ENCODE measurements around the gene CTNND2.

The CTNND2 gene

GRCh38 chr5:11809407-11809806 lies 94.8 kb downstream of the CTNND2 start:
- CTCF ChIA-PET: no interaction called here
- no peak overlapping the region for H3K4me3 ChIP-seq (ENCODE audit: low read depth, low read length)
- DNase-seq (ENCODE audit: low read depth, low spot score): no peak
- POLR2A ChIA-PET: no interaction called here
- TF ChIP-seq CTCF (IDR thresholded peaks at IDR 0.05; ENCODE audit: insufficient read depth, low read length, missing control alignments): no peak

- no peak overlapping the region for H3K4me3 ChIP-seq (ENCODE audit: low read depth, low read length)
- ChIA-PET CTCF (no interaction called here), POLR2A (no interaction called here)
- DNase-seq (ENCODE audit: low read depth, low spot score): no peak
- no peak for TF ChIP-seq CTCF (IDR thresholded peaks at IDR 0.05; ENCODE audit: insufficient read depth, low read length, missing control alignments)
Observed at GRCh38 chr5:11803436-11803835, 100.8 kb downstream of the CTNND2 start.

- TF ChIP-seq CTCF (IDR thresholded peaks at IDR 0.05; ENCODE audit: insufficient read depth, low read length, missing control alignments): no peak
- DNase-seq (ENCODE audit: low read depth, low spot score): no peak
- ChIA-PET POLR2A (no interaction called here), CTCF (no interaction called here)
- no peak overlapping the region for H3K4me3 ChIP-seq (ENCODE audit: low read depth, low read length)
Observed at GRCh38 chr5:11801061-11801460, 103.2 kb downstream of the CTNND2 start.

GRCh38 chr5:11797132-11797531 lies 107.1 kb downstream of the CTNND2 start:
- ChIA-PET CTCF (no interaction called here), POLR2A (no interaction called here)
- no peak for TF ChIP-seq CTCF (IDR thresholded peaks at IDR 0.05; ENCODE audit: insufficient read depth, low read length, missing control alignments)
- DNase-seq (ENCODE audit: low read depth, low spot score): no peak
- no peak overlapping the region for H3K4me3 ChIP-seq (ENCODE audit: low read depth, low read length)

- no peak for DNase-seq (ENCODE audit: low read depth, low spot score)
- CTCF ChIA-PET: no interaction called here
- POLR2A ChIA-PET: no interaction called here
- no peak overlapping the region for H3K4me3 ChIP-seq (ENCODE audit: low read depth, low read length)
- TF ChIP-seq CTCF (IDR thresholded peaks at IDR 0.05; ENCODE audit: insufficient read depth, low read length, missing control alignments): no peak
Observed at GRCh38 chr5:11793396-11793795, 110.8 kb downstream of the CTNND2 start.

GRCh38 chr5:11792621-11793020 lies 111.6 kb downstream of the CTNND2 start:
- H3K4me3 ChIP-seq (ENCODE audit: low read depth, low read length): no peak overlapping the region
- CTCF ChIA-PET: no interaction called here

More at GRCh38 chr5:11792621-11793020, 111.6 kb downstream of the CTNND2 start:
- POLR2A ChIA-PET: no interaction called here
- no peak for DNase-seq (ENCODE audit: low read depth, low spot score)
- TF ChIP-seq CTCF (IDR thresholded peaks at IDR 0.05; ENCODE audit: insufficient read depth, low read length, missing control alignments): no peak
